Activated CD8-positive, alpha-beta memory T cell treated with anti-CD3 and anti-CD28 coated beads, Interleukin-2, amount 50 U/mL, for 24 hours (primary cell): ENCODE measurements around the gene NDUFAF8.
"Not testable (repeated sequence)": the region's sequence is repeated elsewhere in the genome, so short reads cannot be mapped to it uniquely, and the experiment has no call there.

Experiments
- DNase-seq: peaks from one replicate; pipeline ENCODE4 v3.0.0-alpha.2; 2020; ENCODE audit errors: extremely low read depth

NDUFAF8 gene

GRCh38 chr17:81222906-81223761, 16.0 kb upstream of the NDUFAF8 start, which contains the start of gene CEP131:
CEP131 (minus strand) TSS chr17:81222965; CDS start chr17:81220056, 2,909 bp downstream.
- peak; percentile 98 for DNase-seq

- DNase-seq, result no peak
These were observed 15.4 kb upstream of the NDUFAF8 start for GRCh38 chr17:81223762-81224130.

- DNase-seq, result not testable (repeated sequence)
These were observed 11.5 kb upstream of the NDUFAF8 start for GRCh38 chr17:81227630-81228029.

GRCh38 chr17:81228420-81228819, 10.7 kb upstream of the NDUFAF8 start:
- no peak for DNase-seq

GRCh38 chr17:81228834-81229665, 10.1 kb upstream of the NDUFAF8 start:
- no peak for DNase-seq

- DNase-seq, result no peak
These were observed 9.5 kb upstream of the NDUFAF8 start for GRCh38 chr17:81229666-81229920.

GRCh38 chr17:81230043-81230820, 8.9 kb upstream of the NDUFAF8 start:
- DNase-seq, result no peak

- DNase-seq, result no peak
These were observed 7.9 kb upstream of the NDUFAF8 start for GRCh38 chr17:81231121-81231645.

GRCh38 chr17:81231766-81232581, 7.1 kb upstream of the NDUFAF8 start:
- DNase-seq, result no peak

- no peak for DNase-seq
These were observed 6.4 kb upstream of the NDUFAF8 start for GRCh38 chr17:81232616-81233241.

- no peak for DNase-seq
These were observed 5.8 kb upstream of the NDUFAF8 start for GRCh38 chr17:81233316-81233715.

GRCh38 chr17:81233811-81234505, 5.2 kb upstream of the NDUFAF8 start:
- no peak for DNase-seq

- no peak for DNase-seq
These were observed 4.6 kb upstream of the NDUFAF8 start for GRCh38 chr17:81234506-81234855.

- no peak for DNase-seq
These were observed 3.9 kb upstream of the NDUFAF8 start for GRCh38 chr17:81234940-81235821.

GRCh38 chr17:81235822-81236740, 3.0 kb upstream of the NDUFAF8 start:
- no peak for DNase-seq

GRCh38 chr17:81236784-81237183, 2.3 kb upstream of the NDUFAF8 start:
- no peak for DNase-seq

- no peak for DNase-seq
These were observed 1.3 kb upstream of the NDUFAF8 start for GRCh38 chr17:81237591-81238489.
